Measurements from ENCODE around the gene CLK4.

Gene CLK4

GRCh38 chr5:178649580-178649979, 22.7 kb upstream of the CLK4 start:
- Mint-ChIP-seq H3K27ac (no peak overlapping the region), H3K9me3 (peaks cover 6 to 17% of the 10 kb centered on the region in 2 donors), H3K4me3 (no peak overlapping the region), H3K27me3 (no peaks in the 10 kb centered on the region), H3K4me1 (no peaks in the 10 kb centered on the region)
- DNase-seq = no peak
- no peak for ATAC-seq

- H3K9me3 Mint-ChIP-seq = peaks cover 6 to 30% of the 10 kb centered on the region in 2 donors
- no peak overlapping the region for H3K4me3 Mint-ChIP-seq
- peak overlapping the region in 1 of 2 donors; percentile 54 for H3K27ac Mint-ChIP-seq
- DNase-seq (no peak), ATAC-seq (no peak)
- no peaks in the 10 kb centered on the region for H3K27me3 Mint-ChIP-seq
- no peaks in the 10 kb centered on the region for H3K4me1 Mint-ChIP-seq
These were observed 18.1 kb upstream of the CLK4 start for GRCh38 chr5:178644826-178645545.

DNA sequence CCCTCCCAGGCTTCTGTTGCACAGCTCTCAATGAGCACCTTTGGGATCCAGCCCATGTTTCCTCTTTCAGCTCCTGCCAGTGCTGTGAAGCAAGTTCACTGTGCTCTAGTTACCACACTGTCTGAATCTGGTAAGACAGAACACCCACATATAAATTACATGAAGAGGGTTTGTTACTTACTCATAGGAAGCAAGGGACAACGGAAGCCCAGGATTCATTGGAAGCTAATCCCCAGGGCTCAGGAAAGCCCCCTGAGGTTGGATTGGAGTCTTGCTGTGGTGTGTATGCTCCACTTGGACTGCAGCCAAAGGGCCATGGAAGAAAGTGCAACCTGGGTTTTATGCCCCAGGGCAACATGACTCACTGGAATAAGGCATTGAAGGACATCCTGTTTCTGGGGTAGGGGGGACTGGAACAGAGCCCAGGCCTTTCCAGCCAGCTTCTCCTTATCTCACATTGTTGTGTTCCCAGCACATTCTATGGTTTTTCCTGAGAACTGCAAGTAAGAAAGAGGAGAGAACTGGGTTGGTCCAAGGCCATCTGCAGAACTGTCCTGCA, 15.6 kb upstream of the CLK4 start:
- Mint-ChIP-seq H3K9me3 (peaks cover 0 to 13% of the 10 kb centered on the region in 2 donors), H3K4me1 (no peaks in the 10 kb centered on the region), H3K4me3 (no peak overlapping the region), H3K27me3 (no peaks in the 10 kb centered on the region), H3K27ac (no peak overlapping the region)
- DNase-seq (no peak), ATAC-seq (no peak)

- Mint-ChIP-seq H3K9me3 (peaks cover 0 to 13% of the 10 kb centered on the region in 2 donors), H3K27me3 (no peaks in the 10 kb centered on the region), H3K27ac (no peak overlapping the region), H3K4me3 (no peak overlapping the region), H3K4me1 (no peaks in the 10 kb centered on the region)
- DNase-seq (no peak), ATAC-seq (no peak)
These were observed 14.9 kb upstream of the CLK4 start for GRCh38 chr5:178641711-178642110.

GRCh38 chr5:178640331-178641045, 13.6 kb upstream of the CLK4 start:
- Mint-ChIP-seq H3K4me1 (no peaks in the 10 kb centered on the region), H3K27me3 (peaks cover under 1% of the 10 kb centered on the region), H3K27ac (no peak overlapping the region), H3K9me3 (peaks cover 0 to 13% of the 10 kb centered on the region in 2 donors), H3K4me3 (no peak overlapping the region)
- ATAC-seq (no peak), DNase-seq (no peak)

- Mint-ChIP-seq H3K9me3 (peaks cover 0 to 11% of the 10 kb centered on the region in 2 donors), H3K4me3 (no peak overlapping the region), H3K27ac (no peak overlapping the region), H3K27me3 (peaks cover 7% of the 10 kb centered on the region), H3K4me1 (no peaks in the 10 kb centered on the region)
- ATAC-seq (no peak), DNase-seq (no peak)
These were observed 10.7 kb upstream of the CLK4 start for GRCh38 chr5:178637356-178638074.

- Mint-ChIP-seq H3K4me3 (no peak overlapping the region), H3K9me3 (peaks cover 6 to 8% of the 10 kb centered on the region in 2 donors), H3K4me1 (no peaks in the 10 kb centered on the region), H3K27ac (no peak overlapping the region), H3K27me3 (peaks cover 7% of the 10 kb centered on the region)
- DNase-seq (no peak), ATAC-seq (no peak)
These were observed 5.4 kb upstream of the CLK4 start for GRCh38 chr5:178632285-178632684.

- Mint-ChIP-seq H3K27me3 (peaks cover 7% of the 10 kb centered on the region), H3K4me3 (no peak overlapping the region), H3K4me1 (no peaks in the 10 kb centered on the region), H3K27ac (no peak overlapping the region), H3K9me3 (peaks cover 6 to 8% of the 10 kb centered on the region in 2 donors)
- DNase-seq = no peak
- ATAC-seq = no peak
These were observed 4.1 kb upstream of the CLK4 start for GRCh38 chr5:178630951-178631350.

GRCh38 chr5:178630475-178630930, 3.7 kb upstream of the CLK4 start:
- Mint-ChIP-seq H3K27me3 (peaks cover 7% of the 10 kb centered on the region), H3K4me1 (peaks cover 4% of the 10 kb centered on the region)

GRCh38 chr5:178627259-178627598, 379 bp upstream of the CLK4 start:
- peak overlapping the region; percentile 73 to 99 for H3K4me3 Mint-ChIP-seq
- no peaks in the 10 kb centered on the region for H3K27me3 Mint-ChIP-seq
- peaks cover 31% of the 10 kb centered on the region for H3K4me1 Mint-ChIP-seq
- peak overlapping the region in 1 of 2 donors; percentile 19 for H3K27ac Mint-ChIP-seq
- peaks cover 6 to 8% of the 10 kb centered on the region in 2 donors for H3K9me3 Mint-ChIP-seq
- DNase-seq (no peak), ATAC-seq (no peak)

More at GRCh38 chr5:178630475-178630930, 3.7 kb upstream of the CLK4 start:
- H3K9me3 Mint-ChIP-seq = peaks cover 6 to 8% of the 10 kb centered on the region in 2 donors
- no peak overlapping the region for H3K4me3 Mint-ChIP-seq
- DNase-seq (no peak), ATAC-seq (no peak)
- no peak overlapping the region for H3K27ac Mint-ChIP-seq

- Mint-ChIP-seq H3K9me3 (peaks cover 6 to 8% of the 10 kb centered on the region in 2 donors), H3K4me1 (peaks cover 35% of the 10 kb centered on the region), H3K27ac (peak overlapping the region; percentile 99 to 100), H3K27me3 (no peaks in the 10 kb centered on the region), H3K4me3 (peak overlapping the region; percentile 99)
- DNase-seq = no peak
- ATAC-seq = peak; percentile 24
These were observed 969 bp downstream of the CLK4 start for GRCh38 chr5:178625679-178626483.

DNA sequence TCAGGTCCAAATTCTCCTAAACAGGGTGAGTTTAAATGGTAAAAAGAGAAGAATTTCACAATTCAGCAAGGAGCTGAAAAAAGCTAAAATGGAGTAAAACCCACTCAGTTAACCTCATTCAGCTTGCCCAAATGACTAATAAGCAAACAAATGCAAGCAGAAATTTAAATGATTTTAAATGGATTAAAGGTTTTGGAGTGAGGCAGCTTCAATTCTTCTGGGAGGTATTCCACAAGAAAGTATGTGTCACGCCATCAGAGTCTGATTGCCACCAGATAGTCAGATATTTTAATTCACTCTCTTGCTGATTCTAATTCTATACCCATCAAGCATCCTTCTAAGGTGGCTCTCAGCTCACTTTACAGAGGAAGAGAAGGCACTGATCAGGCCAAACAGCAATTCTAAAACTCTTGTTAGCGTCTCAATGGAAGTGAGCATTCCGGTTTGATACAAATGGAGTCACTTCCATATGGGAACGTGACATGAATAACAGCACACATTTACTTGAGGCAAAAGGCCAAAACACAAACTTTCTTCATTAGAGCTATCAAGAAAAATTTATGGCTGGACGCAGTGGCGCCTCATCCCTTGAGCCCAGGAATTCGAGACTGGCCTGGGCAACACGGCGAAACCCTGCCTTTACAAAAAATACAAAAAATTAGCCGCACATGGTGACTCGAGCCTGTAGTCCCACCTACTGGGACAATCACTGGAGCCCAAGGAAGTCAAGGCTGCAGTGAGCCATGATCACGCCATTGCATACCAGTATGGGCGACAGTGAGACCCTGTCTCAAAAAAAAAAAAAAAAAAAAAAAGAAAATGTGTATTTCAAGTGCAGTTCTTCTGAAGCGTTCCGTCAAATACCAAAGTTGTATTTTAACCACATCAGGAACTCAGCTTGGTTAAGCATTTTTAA, 2.0 kb downstream of the CLK4 start:
- peaks cover 6 to 8% of the 10 kb centered on the region in 2 donors for H3K9me3 Mint-ChIP-seq
- peaks cover 45% of the 10 kb centered on the region for H3K4me1 Mint-ChIP-seq
- DNase-seq (no peak), ATAC-seq (no peak)
- H3K4me3 Mint-ChIP-seq = peak overlapping the region; percentile 99
- no peaks in the 10 kb centered on the region for H3K27me3 Mint-ChIP-seq
- H3K27ac Mint-ChIP-seq = no peak overlapping the region

DNA sequence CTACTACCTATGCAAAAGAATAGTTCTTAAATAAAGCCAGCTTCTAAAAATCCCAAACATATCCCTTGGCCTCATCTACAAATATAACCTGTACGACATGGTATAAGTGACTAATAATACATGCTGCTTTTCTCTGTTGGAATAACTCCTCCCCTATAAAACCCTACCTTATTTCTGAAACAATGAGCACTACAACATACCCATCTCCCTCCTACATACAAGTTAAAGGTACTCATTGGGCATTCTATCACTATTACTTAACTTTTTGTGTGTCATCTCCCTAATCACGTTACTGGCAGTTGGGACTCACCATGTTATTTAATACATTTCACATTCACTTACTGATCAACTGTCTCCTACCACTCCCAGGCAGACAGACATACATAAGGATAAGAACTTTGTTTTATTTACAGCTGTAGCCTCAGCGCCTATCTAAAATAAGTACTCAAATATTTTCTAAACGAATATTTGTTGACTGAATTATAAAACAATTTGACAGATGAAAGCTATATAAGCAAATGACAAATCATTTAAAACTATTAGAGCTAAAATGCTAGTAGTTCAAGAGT, 4.1 kb downstream of the CLK4 start:
- Mint-ChIP-seq H3K4me3 (no peak overlapping the region), H3K27me3 (no peaks in the 10 kb centered on the region), H3K27ac (no peak overlapping the region), H3K4me1 (peaks cover 53% of the 10 kb centered on the region), H3K9me3 (peaks cover 4% of the 10 kb centered on the region in 2 donors)
- ATAC-seq = no peak
- no peak for DNase-seq

- Mint-ChIP-seq H3K9me3 (no peaks in the 10 kb centered on the region), H3K27me3 (no peaks in the 10 kb centered on the region), H3K4me1 (peaks cover 42% of the 10 kb centered on the region), H3K27ac (no peak overlapping the region), H3K4me3 (no peak overlapping the region)
- no peak for ATAC-seq
- no peak for DNase-seq
These were observed 7.5 kb downstream of the CLK4 start for GRCh38 chr5:178619390-178619789.
